EH (cell line): ENCODE data around the gene CFAP73.
"Not testable (repeated sequence)": the region's sequence is repeated elsewhere in the genome, so short reads cannot be mapped to it uniquely, and the experiment has no call there.

Source experiments
- DNase-seq: peaks from one replicate; pipeline ENCODE4 v3.0.0-alpha.2; 2015; ENCODE audit warnings: low read depth

The CFAP73 gene

DNA sequence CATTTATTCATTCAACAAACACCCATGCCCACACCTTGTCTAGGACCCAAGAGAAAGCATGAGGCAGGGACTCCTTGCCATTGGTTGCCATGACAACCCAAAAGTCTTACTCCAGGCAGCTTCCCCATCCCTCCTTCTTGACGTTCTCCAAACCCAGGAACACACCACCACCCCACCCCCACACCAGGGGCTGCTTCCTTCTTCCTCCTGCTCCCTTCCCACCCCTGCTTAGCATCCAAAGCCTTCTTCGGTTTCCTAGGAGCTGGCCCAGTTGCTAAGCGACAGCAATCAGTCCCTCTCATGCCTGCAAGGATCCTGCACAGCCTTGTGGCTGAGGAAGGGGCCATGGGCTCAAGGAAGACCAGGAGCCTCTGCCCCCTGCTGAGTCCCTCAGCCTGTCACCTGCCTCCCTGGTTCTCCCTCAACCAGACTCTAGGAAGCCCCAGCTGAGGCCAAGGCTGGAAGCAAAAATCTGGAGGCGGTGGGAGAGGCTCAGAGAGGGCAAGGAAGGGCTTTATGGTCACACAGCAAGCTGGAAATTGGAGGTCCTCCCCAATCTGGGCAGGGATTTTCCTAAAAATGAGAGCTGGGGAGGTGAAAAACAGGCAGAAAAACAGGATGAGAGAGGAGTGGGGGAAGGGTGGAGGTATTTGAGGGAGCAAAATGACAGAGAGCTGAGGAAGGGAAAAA is 29.4 kb upstream of the CFAP73 start:
- DNase-seq = no peak

DNA sequence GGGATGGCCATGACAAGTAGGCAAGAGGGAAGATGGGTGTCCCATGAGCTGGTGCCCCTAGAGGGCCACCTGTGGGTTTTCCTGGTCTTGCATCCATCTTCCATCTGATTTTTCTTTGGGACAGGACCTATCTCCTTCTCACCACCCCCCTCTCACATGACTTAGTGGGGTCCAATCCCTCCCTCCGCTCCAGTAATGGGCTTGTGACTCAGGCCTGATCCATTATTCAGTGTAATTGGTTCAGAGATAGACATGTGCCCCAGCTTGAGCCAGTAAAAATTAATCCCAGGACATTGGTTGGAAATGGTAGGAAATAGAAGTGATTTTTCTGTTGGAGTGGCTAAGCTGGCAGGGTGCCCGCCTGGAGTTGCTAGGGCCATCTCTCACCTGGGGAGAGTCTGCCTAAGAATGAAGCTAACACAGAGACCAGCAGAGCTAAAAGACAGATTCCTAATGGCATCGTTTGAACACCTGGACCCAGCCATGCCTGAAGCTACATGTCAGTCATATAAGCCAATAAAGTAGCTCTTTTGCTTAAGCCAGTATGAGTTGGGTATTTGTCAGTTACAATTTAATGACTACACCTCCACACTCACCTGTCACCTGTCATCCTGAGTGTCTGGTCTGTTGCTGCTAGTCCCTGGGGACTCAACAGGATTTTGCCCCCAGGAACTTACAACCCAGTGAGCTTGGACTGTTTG is 28.7 kb upstream of the CFAP73 start:
- no peak for DNase-seq

DNA sequence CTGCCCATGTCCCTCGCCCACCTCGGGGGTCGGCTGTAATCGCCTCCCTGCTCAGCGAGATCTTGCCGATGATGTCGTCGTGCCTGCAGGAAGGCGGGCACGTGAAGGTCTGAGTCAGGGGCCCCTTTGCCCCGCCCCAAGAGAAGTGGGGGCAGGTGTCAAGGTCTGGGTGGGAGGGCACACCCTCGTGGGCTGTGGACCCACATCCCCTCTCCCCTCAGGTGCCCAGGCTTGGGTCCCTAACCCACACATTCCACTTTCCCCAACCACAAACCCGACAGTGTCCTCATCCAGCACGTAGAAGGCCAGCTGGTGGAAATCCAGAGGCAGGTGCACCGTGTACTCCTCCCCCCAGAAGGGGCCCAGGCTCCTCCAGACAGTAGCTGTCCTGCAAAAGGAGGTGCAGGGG is 21.7 kb upstream of the CFAP73 start:
- no peak for DNase-seq

DNA sequence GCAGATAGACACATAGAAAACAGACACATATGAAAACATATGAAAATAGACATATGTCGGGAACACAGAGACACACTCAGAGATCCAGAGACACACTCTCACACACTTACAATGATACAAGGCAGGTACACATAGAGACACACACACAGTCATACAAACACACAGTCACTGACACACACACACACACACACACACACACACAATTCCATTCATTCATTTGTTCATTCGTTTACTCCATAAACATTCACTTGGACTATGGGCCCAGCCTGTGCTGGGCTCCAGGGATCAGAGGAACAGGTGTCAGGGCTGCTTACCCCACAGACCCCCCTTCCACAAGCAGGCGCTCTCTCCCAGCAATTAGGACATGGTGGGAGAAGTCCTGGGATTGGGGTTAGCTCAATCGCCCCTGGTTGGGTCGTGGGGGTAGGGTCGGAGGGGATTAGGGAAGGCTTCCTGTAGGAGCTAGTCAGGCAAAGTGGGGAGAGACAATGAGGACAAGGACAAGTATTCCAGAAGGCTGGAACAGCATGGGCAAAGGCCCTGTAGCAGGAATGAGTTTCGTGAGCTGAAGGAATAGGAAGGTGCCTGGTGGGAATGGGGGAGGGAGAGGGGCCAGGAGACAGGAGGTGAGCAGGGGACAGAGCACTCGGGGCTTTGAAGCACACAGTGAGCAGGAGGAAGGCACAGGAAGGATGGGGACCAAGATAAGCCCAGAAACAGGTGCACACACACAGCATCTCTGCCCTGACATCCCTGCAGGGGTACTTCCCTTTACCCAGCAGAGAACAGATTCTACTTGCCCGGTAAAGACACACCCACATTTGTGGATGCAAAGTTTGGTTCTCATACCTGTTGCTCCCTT is 20.5 kb upstream of the CFAP73 start:
- DNase-seq = no peak

DNA sequence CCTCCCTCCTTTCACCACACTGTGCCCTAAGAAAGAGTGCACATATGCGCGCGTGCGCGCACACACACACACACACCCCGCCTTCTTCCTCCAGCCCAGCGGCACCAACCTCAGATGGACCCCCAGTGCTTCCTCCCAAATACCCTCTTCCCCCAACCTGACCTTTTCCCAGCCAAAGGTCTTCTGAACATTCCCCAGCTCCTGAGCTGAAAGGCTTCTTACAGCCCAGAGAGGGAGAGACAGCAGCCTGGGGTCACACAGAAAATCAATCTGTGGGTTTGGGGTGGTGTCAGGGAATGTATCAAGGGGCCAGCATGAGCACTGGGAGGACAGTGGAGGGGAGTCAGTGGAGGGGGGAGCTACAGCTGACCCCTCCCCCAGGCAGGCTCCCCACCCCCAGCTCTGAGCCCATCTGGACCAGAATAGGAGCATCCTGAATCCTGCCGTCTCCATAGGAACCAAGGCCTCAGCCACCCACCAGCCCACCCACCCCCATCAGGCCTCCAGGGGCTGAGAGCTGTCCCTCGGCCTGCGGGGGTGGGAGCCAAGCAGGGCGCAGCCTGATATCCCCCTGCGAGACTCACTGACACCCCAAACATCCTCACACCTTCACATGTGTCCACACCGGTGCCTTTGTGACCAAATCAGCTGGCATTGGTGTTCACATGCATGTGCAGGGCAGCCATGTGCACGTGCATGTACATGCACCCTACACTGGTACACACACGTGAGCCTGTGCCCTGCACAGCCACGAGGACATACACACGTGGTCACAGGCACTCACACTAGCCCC is 19.7 kb upstream of the CFAP73 start:
- no peak for DNase-seq

DNA sequence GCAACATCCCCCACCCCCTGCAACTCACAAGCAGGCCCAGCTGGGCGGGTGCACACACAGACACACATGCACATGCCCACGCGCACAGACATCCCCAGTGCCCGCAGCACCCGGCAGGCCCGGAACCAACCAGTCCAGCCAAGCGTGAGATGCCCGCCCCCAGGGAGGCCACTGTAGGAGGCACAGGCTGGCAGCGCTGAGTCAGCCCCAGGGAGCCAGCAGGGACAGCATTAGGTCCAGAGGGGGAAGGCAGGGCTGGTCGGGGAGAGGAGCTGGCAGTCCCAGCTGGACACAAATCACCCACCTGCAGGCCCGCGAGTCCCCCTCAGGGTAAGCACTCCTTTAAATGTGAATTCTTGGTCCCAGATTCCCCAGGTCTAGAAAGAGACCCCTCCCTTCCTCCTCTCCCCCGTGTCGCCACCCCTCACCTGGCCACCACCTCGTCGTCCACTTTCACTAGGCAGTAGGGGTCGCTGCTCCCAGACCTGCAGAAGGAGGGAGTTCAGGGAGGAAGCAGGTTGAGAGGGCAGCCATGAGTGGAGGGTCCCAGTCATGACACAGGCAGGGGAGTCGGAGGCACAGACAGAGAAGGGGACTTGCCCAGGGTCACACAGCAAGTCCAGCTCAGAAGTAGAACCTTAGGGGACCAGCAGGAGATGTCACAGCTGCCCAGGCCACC is 18.9 kb upstream of the CFAP73 start:
- no peak for DNase-seq

DNA sequence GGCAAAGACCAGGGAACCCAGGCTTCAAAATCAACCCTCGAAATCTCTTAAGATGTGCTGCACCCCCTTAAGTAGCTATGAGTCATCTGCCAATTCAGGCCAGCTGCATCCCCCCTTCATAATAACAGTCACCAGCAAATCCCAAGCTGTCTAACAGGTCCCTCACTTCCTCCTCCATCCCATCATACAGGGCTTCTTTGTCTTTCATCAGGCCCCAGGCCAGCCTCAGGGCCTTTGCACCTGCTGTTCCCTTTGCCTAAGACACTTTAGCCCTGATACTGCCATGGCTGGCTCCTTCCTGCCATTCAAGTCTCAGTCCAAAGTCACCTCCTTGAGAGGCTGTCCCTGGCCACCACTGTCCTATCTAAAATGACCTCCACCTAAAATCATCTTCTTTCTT is 18.0 kb upstream of the CFAP73 start:
- DNase-seq = no peak

DNA sequence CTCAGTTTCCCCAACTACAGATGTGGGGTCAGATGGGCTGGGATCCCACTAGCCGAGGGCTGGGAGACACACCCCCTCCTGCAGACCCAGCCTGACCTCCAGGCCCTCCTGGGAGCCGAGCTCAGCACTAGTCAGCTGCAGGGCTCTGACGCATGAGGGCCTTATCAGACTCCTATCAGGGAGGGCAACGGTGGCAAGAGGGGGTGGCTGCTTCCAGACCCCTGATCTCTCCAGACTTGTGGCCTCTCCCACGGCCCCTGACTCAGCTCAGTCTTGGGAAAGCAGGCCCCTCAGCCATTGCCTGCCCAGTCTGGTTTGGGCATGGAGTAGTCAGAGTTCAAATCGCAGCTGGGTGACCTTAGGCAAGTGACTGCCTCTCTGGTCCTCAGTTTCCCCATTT is 16.5 kb upstream of the CFAP73 start:
- no peak for DNase-seq

DNA sequence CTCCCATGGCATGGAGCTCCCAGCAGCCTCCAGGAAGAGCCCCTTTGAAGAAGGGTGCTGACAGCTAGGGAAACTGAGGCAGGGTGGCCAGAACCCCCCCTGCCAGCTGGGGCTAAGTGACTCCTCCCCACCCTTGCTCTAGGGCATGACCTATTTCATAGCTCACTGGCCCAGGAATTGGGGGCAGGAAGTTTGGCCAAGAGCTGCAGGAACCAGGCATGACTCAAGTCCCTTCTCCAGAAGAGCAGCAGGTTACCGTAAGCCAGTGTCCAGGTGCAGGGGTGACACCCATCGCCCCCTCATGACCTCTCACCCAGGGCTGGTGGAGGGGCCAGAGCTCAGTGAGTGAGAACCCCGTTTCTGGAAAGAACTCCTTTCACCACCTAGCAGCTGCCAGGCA is 15.9 kb upstream of the CFAP73 start:
- DNase-seq = no peak

DNA sequence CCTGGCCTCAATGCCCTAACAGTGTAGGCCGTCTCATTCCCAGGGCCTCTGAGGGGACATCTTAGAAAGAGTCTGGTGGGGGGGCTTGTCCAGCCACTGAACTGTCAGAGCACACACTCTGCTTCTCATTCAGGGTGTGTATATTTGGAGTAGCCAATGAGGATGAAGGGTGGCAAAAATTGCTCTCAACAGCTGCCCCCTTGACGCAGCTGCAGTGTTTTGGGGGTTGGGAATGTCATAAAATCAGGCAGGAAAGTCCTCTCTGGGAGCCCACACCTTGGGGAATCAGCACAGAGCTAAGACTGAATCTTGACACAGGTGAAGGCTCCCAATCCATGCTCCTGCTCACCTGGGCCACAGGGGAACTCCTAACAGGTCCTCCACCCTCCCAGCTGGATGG is 15.5 kb upstream of the CFAP73 start:
- no peak for DNase-seq

DNA sequence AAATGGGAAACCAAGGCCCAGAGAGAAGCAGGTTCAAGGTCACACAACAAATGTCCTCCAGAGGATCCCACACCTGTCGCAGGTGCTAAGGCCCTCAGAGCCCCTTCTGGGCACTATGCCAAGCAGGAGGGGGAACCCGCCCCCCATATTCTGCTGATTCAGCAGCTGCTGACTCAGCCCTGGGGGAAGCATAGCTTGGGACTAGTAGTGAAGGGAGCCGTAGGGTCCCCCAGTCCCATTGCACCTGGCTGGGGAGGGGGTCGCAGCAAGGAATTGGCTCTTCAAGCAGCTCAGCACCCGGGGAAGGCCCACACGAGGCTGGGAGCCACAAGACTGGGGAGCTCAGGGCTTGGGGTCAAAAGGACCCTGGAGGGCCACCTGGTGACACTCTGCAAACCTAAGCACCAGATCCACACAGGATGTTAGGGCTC is 15.0 kb upstream of the CFAP73 start:
- DNase-seq = no peak

DNA sequence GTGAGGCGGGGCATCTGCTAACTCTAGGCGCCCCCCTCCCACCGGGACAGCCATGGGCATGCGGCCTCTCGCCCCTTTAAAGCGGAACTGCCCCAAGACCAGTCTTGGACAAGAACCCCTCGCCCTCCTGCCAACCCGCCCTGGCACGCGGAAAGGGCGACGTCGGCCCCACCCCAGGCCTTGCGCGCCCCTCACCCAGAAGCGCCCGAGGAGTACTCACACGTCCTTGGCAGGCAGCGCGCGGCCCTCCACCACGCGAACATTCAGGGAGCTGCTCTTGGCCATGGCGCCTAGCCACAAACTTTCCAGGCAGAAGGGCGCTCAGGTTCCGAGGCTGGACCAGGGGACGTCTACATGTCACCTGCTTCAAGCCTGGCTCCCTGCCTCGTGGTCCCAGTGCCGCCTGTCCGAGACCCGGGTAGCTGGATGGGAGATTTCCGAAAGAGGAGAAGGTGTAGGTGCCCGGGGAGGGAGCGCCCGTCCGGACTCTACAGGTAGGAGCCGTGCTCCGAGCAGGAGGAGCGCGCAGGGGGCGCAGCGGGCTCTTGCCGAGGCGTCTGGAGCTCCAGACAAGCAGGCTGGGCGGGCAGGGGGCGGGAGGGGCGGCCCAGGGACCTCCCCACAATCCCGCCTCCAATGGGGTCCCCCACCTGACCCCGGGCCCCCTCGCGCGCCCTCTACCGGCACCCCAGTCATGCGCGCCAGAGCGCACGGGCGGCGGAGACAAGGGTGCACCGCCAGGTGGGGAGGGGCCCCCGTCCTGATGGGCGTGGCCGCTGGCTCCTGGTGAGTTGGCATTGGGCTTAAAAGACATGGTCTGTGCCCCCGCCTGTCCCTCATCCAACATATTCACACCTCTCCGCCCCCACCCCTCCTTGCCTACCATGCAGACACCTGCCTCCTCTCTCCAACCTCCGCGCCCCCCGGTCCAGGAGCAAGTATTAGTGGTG is 14.1 kb upstream of the CFAP73 start, which contains the start of gene RASAL1:
TSS of gene RASAL1 (minus strand) at position 584 of the 950 bp plus-strand sequence. CDS start at position 285, 299 bp downstream.
- no peak for DNase-seq

DNA sequence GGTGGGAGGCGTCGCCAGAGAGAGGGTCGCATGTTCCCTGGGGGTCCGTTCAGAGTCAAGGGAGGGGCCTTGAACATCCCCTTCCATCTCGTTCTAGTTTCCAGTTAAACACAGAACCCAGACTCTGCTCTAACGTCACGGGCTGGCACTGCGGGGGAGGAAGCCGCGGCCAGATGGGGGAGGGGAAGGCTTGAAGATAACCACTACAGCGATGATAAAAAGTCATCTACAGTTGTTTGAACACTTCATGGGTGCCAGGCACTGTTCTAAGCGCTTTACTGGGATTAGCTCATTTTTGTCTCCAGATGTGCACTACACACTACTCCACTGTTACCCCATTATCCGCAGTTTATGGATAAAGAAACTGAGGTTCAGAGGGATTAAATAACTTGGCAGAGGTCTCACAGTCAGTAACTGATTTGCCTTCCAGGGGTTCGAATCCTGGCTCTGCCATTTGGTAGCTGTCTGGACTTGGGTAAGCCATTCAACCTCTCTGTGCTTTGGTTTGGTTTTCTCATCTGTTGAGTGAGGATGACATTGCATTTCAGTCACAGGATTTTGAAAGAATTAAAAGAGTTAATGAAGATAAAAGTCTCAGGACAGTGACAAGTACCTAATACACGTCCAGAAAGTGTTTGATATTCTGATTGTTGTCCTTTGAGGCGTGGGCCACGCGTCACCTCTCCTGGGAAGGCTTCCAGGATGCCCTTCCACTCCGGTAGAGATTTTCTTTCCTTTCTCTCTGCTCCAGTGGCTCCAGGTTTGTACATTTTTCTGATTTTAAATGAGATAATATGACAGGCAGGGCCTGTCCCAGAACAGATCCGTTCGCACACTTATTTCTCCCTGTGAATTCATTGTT is 13.2 kb upstream of the CFAP73 start:
- DNase-seq = no peak

DNA sequence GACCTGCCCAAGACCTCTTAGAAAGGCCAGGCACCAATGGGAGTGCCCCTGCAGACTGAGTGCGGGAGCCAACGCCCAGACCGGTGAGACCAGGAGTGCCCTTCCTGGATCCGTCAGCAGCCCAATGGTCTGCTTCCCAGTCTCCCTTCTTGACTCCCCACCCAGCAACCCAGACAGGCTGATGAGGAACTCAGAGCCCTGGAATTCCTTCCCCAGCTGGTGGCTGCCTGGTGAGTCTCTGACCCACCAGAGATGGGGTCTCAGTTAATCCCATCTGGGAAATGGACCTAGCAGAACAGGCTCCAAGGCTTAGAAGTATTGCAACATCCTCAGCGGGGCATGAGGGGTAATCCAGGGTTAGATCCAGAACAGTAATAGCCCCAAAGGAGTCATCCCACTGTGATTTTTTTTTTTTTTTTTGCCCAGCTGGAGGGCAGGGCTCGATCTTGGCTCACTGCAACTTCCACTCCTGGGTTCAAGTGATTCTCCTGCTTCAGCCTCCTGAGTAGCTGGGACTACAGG is 12.5 kb upstream of the CFAP73 start:
- DNase-seq = no peak

DNA sequence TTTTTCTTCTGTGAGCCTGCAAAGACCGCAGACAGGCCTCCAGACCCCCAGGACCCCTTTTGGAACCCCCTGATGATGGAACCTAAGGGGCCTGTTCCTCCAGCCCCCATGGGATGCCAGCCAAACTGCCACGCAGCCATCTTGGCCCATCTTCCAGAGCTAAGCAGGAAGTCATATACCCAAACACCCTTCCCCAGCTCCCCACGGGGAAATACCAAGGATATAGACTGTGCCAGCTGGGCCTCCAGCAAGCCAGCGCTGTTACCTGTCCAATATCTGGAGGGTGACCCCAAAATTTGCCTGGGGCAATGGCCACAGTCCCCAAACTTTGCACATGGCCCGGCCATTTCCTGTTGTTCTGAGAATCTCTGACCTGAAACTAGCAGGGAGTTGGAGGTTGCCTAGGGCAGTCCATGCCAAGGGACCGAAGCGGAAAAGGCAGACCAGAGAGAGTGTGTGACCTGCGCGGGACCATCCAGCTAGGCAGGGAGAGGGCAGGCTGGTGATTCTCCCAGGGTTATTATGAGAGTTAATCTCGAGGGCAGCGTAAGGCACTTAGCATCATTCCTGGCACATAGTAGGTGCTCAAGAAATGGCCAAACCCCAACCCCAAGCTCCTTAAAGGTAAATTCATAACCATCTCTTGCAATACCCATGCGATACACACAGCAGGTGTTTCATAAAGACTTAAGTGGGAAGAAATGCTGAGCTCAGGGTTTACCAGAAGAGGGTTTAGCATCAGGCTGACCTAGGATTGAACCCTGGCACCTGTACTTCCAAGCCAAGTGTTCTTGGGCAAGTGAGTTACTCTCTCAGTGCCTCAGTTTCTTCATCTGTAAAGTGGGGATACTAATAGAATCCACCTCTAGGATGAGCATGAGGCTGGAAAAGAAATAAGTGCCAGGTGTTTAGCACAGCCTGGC is 11.4 kb upstream of the CFAP73 start:
- no peak for DNase-seq

DNA sequence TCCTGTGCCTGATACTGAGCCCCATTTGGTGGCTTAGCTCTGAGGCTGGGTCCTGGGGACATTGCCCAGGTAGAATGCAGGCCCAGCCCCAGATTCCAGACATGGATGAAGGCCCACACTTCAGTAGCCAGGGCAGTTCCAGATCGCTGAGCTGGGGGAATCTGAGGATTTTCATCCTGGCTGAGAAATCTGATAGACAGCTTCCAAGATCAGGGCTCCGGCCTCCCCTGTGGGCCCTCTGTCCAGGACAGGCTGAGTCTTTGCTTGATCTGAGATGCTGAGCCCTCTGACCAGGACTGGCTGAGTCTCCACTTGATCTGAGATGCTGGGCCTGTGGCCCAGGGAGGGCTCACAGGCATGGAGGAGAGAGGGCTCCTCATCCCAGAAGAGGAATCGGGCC is 10.7 kb upstream of the CFAP73 start:
- no peak for DNase-seq

DNA sequence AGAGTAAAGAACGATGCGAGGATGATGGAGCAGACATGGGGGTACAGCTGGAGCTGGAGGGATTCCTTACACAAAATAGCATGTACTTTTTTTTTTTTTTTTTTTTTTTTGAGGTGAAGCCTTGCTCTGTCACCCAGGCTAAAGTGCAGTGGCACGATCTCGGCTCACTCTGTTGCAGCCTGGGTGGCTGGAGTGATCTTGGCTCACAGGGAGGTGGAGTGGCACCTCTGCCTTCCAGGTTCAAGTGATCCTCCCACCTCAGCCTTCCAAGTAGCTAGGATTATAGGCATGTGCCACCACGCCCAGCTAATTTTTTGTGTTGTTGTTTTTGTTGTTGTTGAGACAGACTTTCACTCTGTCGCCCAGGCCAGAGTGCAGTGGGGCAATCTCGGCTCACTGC is 8.8 kb upstream of the CFAP73 start:
- DNase-seq = no peak

DNA sequence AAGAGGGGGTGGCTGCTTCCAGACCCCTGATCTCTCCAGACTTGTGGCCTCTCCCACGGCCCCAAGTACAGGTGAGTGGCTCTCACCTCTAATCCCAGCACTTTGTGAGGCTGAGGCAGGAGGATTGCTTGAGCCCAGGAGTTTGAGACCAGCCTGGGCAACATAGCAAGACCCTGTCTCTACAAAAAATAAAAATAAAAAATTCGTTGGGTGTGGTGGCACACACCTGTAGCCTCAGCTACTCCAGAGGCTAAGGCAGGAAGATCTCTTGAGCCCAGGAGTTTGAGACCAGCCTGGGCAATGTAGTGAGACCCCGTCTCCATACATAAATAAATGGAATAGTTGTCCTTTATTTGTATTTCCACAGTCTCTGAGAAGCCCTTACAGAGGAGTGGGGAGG is 7.8 kb upstream of the CFAP73 start:
- DNase-seq = not testable (repeated sequence)
